H1 (cell line): ENCODE data around the gene PTH2R. TPM values are rescaled to one million over a fixed set of nuclear protein-coding genes. Genes with fewer than 3 reads are reported as not detected.

Experiments
- CTCF ChIA-PET: fragments of 300-600 bp; sonication (Branson Sonifier 250); formaldehyde crosslinking; loops from one replicate; lab custom pipeline; 2021; ENCODE audit not compliant: partially characterized antibody; lab: Charles Lee
- POLR2A ChIA-PET: fragments of 300-600 bp; sonication (Branson Sonifier 250); formaldehyde crosslinking; loops from one replicate; lab custom pipeline; 2021; ENCODE audit warnings: inconsistent platforms; ENCODE audit not compliant: partially characterized antibody; lab: Charles Lee
- DNase-seq, 2 experiments: peaks; one replicate each; pipeline versions ENCODE4 v3.0.0 to v3.0.0-alpha.2; 2010 to 2022; ENCODE audit warnings: low spot score in 2 of 2, low read depth in 1 of 2, mixed read lengths in 1 of 2
- FAIRE-seq: peaks from 2 replicates; lab custom pipeline; 2011; peaks lifted over from hg19 to GRCh38; lab: Jason Lieb, UNC
- H2AFZ ChIP-seq: 2 replicates; pipeline ENCODE4 v1.8.1; 2012; ENCODE audit warnings: low read length, inconsistent platforms
- H2AK5ac ChIP-seq: 2 replicates; pipeline ENCODE4 v1.6.1; 2013; ENCODE audit warnings: low read depth, low read length
- H2BK120ac ChIP-seq: replicated peaks from 2 replicates; pipeline ENCODE3; 2013; ENCODE audit warnings: low read depth, low read length, inconsistent platforms
- H2BK12ac ChIP-seq: 2 replicates; pipeline ENCODE4 v1.6.1; 2013; ENCODE audit warnings: low read depth, low read length
- H2BK15ac ChIP-seq: 2 replicates; pipeline ENCODE4 v1.6.1; 2013; ENCODE audit warnings: low read length
- H2BK20ac ChIP-seq: 2 replicates; pipeline ENCODE4 v1.6.1; 2013; ENCODE audit warnings: low read length
- H2BK5ac ChIP-seq: 2 replicates; pipeline ENCODE4 v1.6.1; 2013; ENCODE audit warnings: low read depth, low read length
- H3K14ac ChIP-seq: 2 replicates; pipeline ENCODE4 v1.6.1; 2013; ENCODE audit warnings: inconsistent platforms; ENCODE audit not compliant: insufficient read length
- H3K18ac ChIP-seq: 2 replicates; pipeline ENCODE4 v1.6.1; 2013; ENCODE audit warnings: low read length; ENCODE audit errors: extremely low read depth
- H3K23ac ChIP-seq: 2 replicates; pipeline ENCODE4 v1.6.1; 2013; ENCODE audit warnings: inconsistent platforms; ENCODE audit not compliant: insufficient read length
- H3K23me2 ChIP-seq: 2 replicates; pipeline ENCODE4 v1.6.1; 2013; ENCODE audit warnings: low read depth, low read length
- H3K27ac ChIP-seq: 2 replicates; pipeline ENCODE4 v1.6.1; 2011; ENCODE audit warnings: low read depth, low read length, inconsistent platforms
- H3K27me3 ChIP-seq, 4 experiments: replicated peaks in 1 of 4; 1 replicate in 1 of 4; 2 replicates in 3 of 4; pipeline versions ENCODE4 v1.6.1 to v1.8.1; 2011 to 2013; ENCODE audit warnings: low read length in 3 of 4, mild to moderate bottlenecking in 3 of 4, inconsistent platforms in 2 of 4, mixed read lengths in 2 of 4, moderate library complexity in 1 of 4; ENCODE audit not compliant: control insufficient read depth in 3 of 4, insufficient read depth in 3 of 4; ENCODE audit errors: extremely low read depth in 1 of 4
- H3K36me3 ChIP-seq, 4 experiments: 2 replicates each; pipeline versions ENCODE4 v1.6.1 to v1.8.1; 2011 to 2013; ENCODE audit warnings: mild to moderate bottlenecking in 4 of 4, low read length in 3 of 4, moderate library complexity in 2 of 4, control low read depth in 1 of 4, inconsistent platforms in 1 of 4; ENCODE audit not compliant: insufficient read depth in 4 of 4, control insufficient read depth in 2 of 4
- H3K4ac ChIP-seq: replicated peaks from 2 replicates; pipeline ENCODE3; 2013; ENCODE audit warnings: low read length, low read depth, mixed read lengths, inconsistent platforms; ENCODE audit not compliant: insufficient read length
- H3K4me1 ChIP-seq, 4 experiments: replicated peaks in 1 of 4; 1 replicate in 1 of 4; 2 replicates in 3 of 4; pipeline versions ENCODE4 v1.6.1 to v1.8.1; 2011 to 2013; ENCODE audit warnings: low read length in 3 of 4, inconsistent platforms in 2 of 4, mixed read lengths in 1 of 4; ENCODE audit not compliant: insufficient read depth in 4 of 4, control insufficient read depth in 3 of 4
- H3K4me2 ChIP-seq, 2 experiments: 2 replicates each; pipeline versions ENCODE4 v1.6.1 to v1.8.1; 2011 to 2013; ENCODE audit warnings: low read depth in 2 of 2, low read length in 2 of 2, control low read depth in 1 of 2, inconsistent platforms in 1 of 2, mild to moderate bottlenecking in 1 of 2; ENCODE audit not compliant: insufficient read depth in 1 of 2
- H3K4me3 ChIP-seq, 4 experiments: fragments of 200-600, 300-600 bp in 1 of 4; sonication (generic), shearing (Covaris generic), sonication (Bioruptor Twin) in 1 of 4; 2 replicates each; pipeline versions ENCODE4 v1.5.1 to v1.8.1; 2011 to 2016; ENCODE audit warnings: low read length in 4 of 4, low read depth in 3 of 4, control low read depth in 2 of 4, inconsistent platforms in 2 of 4, mild to moderate bottlenecking in 2 of 4, mixed read lengths in 1 of 4, moderate library complexity in 1 of 4; ENCODE audit not compliant: insufficient read depth in 2 of 4; ENCODE audit errors: extremely low read depth in 1 of 4
- H3K56ac ChIP-seq: replicated peaks from 2 replicates; pipeline ENCODE3; 2013; ENCODE audit warnings: low read depth, mild to moderate bottlenecking, mixed read lengths, low read length, inconsistent platforms; ENCODE audit not compliant: insufficient read length
- H3K79me1 ChIP-seq: 2 replicates; pipeline ENCODE4 v1.6.1; 2013; ENCODE audit warnings: low read depth, low read length, control low read depth
- H3K79me2 ChIP-seq, 2 experiments: 2 replicates each; pipeline versions ENCODE4 v1.6.1 to v1.8.1; 2012 to 2013; ENCODE audit warnings: low read length in 2 of 2, mild to moderate bottlenecking in 2 of 2, inconsistent platforms in 1 of 2; ENCODE audit not compliant: insufficient read depth in 2 of 2, control insufficient read depth in 1 of 2
- H3K9ac ChIP-seq, 4 experiments: replicated peaks in 1 of 4; 1 replicate in 1 of 4; 2 replicates in 3 of 4; pipeline versions ENCODE4 v1.6.1 to v1.8.1; 2011 to 2013; ENCODE audit warnings: low read depth in 3 of 4, low read length in 3 of 4, control low read depth in 2 of 4, mild to moderate bottlenecking in 2 of 4, moderate library complexity in 2 of 4, inconsistent platforms in 1 of 4; ENCODE audit errors: extremely low read depth in 1 of 4
- H3K9me3 ChIP-seq, 2 experiments: 2 replicates each; pipeline versions ENCODE4 v1.6.1 to v1.8.1; 2012 to 2013; ENCODE audit warnings: mild to moderate bottlenecking in 2 of 2, moderate library complexity in 2 of 2, control low read depth in 1 of 2, inconsistent platforms in 1 of 2, low read depth in 1 of 2, low read length in 1 of 2, mixed read lengths in 1 of 2; ENCODE audit not compliant: insufficient read depth in 2 of 2
- H4K20me1 ChIP-seq, 2 experiments: replicated peaks in 1 of 2; 2 replicates each; pipeline versions ENCODE3 to v1.8.1; 2011 to 2013; ENCODE audit warnings: inconsistent platforms in 2 of 2, low read length in 2 of 2, mild to moderate bottlenecking in 1 of 2; ENCODE audit not compliant: insufficient read depth in 2 of 2, control insufficient read depth in 1 of 2
- H4K5ac ChIP-seq: 2 replicates; pipeline ENCODE4 v1.6.1; 2013; ENCODE audit warnings: low read length, low read depth, mixed read lengths, inconsistent platforms; ENCODE audit not compliant: insufficient read length
- H4K8ac ChIP-seq: 2 replicates; pipeline ENCODE4 v1.8.0; 2013; ENCODE audit warnings: mild to moderate bottlenecking, moderate library complexity, low read length, inconsistent platforms; ENCODE audit not compliant: insufficient read depth; ENCODE audit errors: extremely low read depth
- H4K91ac ChIP-seq: replicated peaks from 2 replicates; pipeline ENCODE3; 2013; ENCODE audit warnings: low read length, mixed read lengths, inconsistent platforms; ENCODE audit not compliant: insufficient read length
- CREB1 ChIP-seq: IDR thresholded peaks from 2 replicates; pipeline ENCODE4 v1.6.1; 2012; ENCODE audit warnings: inconsistent platforms
- EGR1 ChIP-seq: IDR thresholded peaks from 2 replicates; pipeline ENCODE4 v1.6.1; 2011; ENCODE audit warnings: low read depth, low read length, borderline replicate concordance
- EZH2 ChIP-seq: fragments of 200-600 bp; sonication (generic); IDR thresholded peaks from 2 replicates; pipeline ENCODE4 v1.7.1; 2012; ENCODE audit warnings: low read depth, mild to moderate bottlenecking, moderate library complexity, low read length, inconsistent platforms; ENCODE audit not compliant: severe bottlenecking
- POLR2A ChIP-seq, 2 experiments: IDR thresholded peaks; 1 replicate in 1 of 2; 2 replicates in 1 of 2; pipeline ENCODE4 v1.6.1; 2011; ENCODE audit warnings: low read depth in 2 of 2, low read length in 2 of 2, mild to moderate bottlenecking in 2 of 2; ENCODE audit errors: control extremely low read depth in 1 of 2
- RFX5 ChIP-seq: IDR thresholded peaks from 2 replicates; pipeline ENCODE4 v1.6.1; 2011; ENCODE audit warnings: low read depth, low read length, improper control_type of control experiment, borderline replicate concordance
- SP4 ChIP-seq: IDR thresholded peaks from 2 replicates; pipeline ENCODE4 v1.6.1; 2012; ENCODE audit warnings: low read length, inconsistent platforms
- WGBS, 2 experiments: shearing (Covaris generic) in 1 of 2; methylation state at CpG; one replicate each; pipeline versions ENCODE4 v1.1.6 to v1.1.7; 2013 to 2015; ENCODE audit warnings: low lambda C conversion rate in 2 of 2, mixed read lengths in 2 of 2, inconsistent platforms in 1 of 2, low coverage in 1 of 2, missing lambda C conversion rate in 1 of 2; ENCODE audit not compliant: insufficient replicate concordance in 2 of 2, insufficient coverage in 1 of 2, insufficient read length in 1 of 2; ENCODE audit errors: extremely low coverage in 1 of 2, missing lambda C conversion rate in 1 of 2; 5-methylcytosine and 5-hydroxymethylcytosine counted together
- polyA plus RNA-seq, 7 experiments: library from polyadenylated mRNA; depleted of rRNA in 3 of 7; stranded (reverse) in 5 of 7; unstranded in 2 of 7; fragments of >200 nt in 5 of 7; fragments of 200-250 nt in 2 of 7; gene quantifications; 1 replicate in 5 of 7; 2 replicates in 1 of 7; 4 replicates in 1 of 7; pipeline versions ENCODE4 v1.2.1 to v1.2.3, GENCODE V29; 2011 to 2013; ENCODE audit warnings: missing spikeins in 2 of 7, mixed read lengths in 2 of 7
- total RNA-seq: library from RNA; stranded (reverse); fragmentation: NEBNext Ultra II Directional; extraction: Animal tissue kit (Norgen Biotek cat#: 25700); gene quantifications from 2 replicates; pipeline ENCODE4 v1.2.1, GENCODE V29; 2021
- TF ChIP-seq, protein P1 (sequence below): IDR thresholded peaks from 2 replicates; pipeline ENCODE4 v1.6.1; 2011; ENCODE audit warnings: low read length, improper control_type of control experiment

PTH2R gene
- total and polyA plus RNA-seq, 2 of the 8 experiments (the other 6 are each of a cell fraction or from before 2014, with no cell fraction given): 0.19 to 0.38 TPM

DNA sequence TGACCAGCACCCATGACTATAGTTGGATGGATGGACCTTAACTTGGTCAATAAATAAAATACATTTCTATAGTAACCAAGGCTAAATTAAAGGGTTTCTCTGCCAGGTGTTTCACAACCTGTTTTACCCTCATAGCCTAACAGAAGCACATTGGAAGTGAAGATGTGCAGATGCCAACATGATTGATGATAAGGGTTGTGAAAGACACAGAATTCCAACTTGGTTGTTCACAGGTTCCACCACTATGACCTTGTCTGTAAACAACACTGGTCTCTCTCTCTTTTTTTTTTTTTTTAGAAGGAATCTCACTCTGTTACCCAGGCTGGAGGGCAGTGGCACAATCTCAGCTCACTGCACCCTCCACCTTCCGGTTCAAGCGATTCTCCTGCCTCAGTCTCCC lies 37.5 kb upstream of the PTH2R start:
- Histone ChIP-seq H2BK20ac (no peak overlapping the region), H3K23me2 (no peaks in the 10 kb centered on the region), H3K4me3 (no peak overlapping the region), H2BK5ac (no peak overlapping the region), H3K27me3 (no peaks in the 10 kb centered on the region), H3K79me2 (no peaks in the 10 kb centered on the region), H3K18ac (no peak overlapping the region), H3K9ac (no peak overlapping the region), H4K5ac (no peak overlapping the region), H2AFZ (no peak overlapping the region), H3K4ac (no peak overlapping the region), H4K91ac (no peak overlapping the region), H3K14ac (no peak overlapping the region), H2BK12ac (no peak overlapping the region), H3K4me2 (no peak overlapping the region), H3K4me1 (no peaks in the 10 kb centered on the region), H3K36me3 (no peaks in the 10 kb centered on the region), H4K8ac (no peak overlapping the region), H2AK5ac (no peak overlapping the region), H2BK120ac (no peak overlapping the region), H3K23ac (no peak overlapping the region), H3K79me1 (no peaks in the 10 kb centered on the region), H3K56ac (no peak overlapping the region), H3K9me3 (peaks cover 3 to 6% of the 10 kb centered on the region in 2 experiments; a peak in 2 of 4 replicates), H3K27ac (no peak overlapping the region), H2BK15ac (no peak overlapping the region), H4K20me1 (no peaks in the 10 kb centered on the region)
- DNase-seq: no peak
- CTCF ChIA-PET: no interaction called here
- 94% methylated on average over 2 of the region's 2 CpGs; no CpG with 5 or more reads in 1 of the 2 experiments for WGBS, 2 experiments
- TF ChIP-seq, protein P1, sequence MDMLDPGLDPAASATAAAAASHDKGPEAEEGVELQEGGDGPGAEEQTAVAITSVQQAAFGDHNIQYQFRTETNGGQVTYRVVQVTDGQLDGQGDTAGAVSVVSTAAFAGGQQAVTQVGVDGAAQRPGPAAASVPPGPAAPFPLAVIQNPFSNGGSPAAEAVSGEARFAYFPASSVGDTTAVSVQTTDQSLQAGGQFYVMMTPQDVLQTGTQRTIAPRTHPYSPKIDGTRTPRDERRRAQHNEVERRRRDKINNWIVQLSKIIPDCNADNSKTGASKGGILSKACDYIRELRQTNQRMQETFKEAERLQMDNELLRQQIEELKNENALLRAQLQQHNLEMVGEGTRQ: no peak
- no peak for TF ChIP-seq EZH2
- TF ChIP-seq SP4: no peak
- TF ChIP-seq CREB1: no peak
- no peak for TF ChIP-seq EGR1
- TF ChIP-seq RFX5: no peak
- TF ChIP-seq POLR2A (IDR thresholded peaks at IDR 0.05; ENCODE audit: control extremely low read depth in 1 of 2, low read depth in 2 of 2, low read length in 2 of 2): no peak
- no peak for FAIRE-seq
- POLR2A ChIA-PET: no interaction called here
